Smooth muscle cell (in vitro differentiated cells): ENCODE measurements around the gene EMILIN2. TPM values are rescaled to one million over a fixed set of nuclear protein-coding genes. Genes with fewer than 3 reads are reported as not detected.

ENCODE experiments used
- DNase-seq: peaks from one replicate; lab custom pipeline; 2025; ENCODE audit not compliant: unreplicated experiment; lab: John Stamatoyannopoulos, UW
- H2AFZ ChIP-seq: fragments of 200-600 bp; sonication (generic); 2 replicates; pipeline ENCODE4 v1.6.0; 2016; ENCODE audit warnings: antibody characterized with exemption, low read depth, mild to moderate bottlenecking
- H3F3A ChIP-seq: fragments of 200-600 bp; sonication (generic); 2 replicates; pipeline ENCODE4 v1.6.0; 2017; ENCODE audit warnings: antibody characterized with exemption, low read depth
- H3K27ac ChIP-seq: fragments of 200-600 bp; sonication (generic); 2 replicates; pipeline ENCODE4 v1.5.1; 2016; ENCODE audit warnings: low read depth, mild to moderate bottlenecking
- H3K27me3 ChIP-seq: fragments of 200-600 bp; sonication (generic); 2 replicates; pipeline ENCODE4 v1.6.1; 2016; ENCODE audit warnings: low read depth, mild to moderate bottlenecking
- H3K36me3 ChIP-seq: fragments of 200-600 bp; sonication (generic); 2 replicates; pipeline ENCODE4 v1.5.1; 2016; ENCODE audit warnings: low read depth
- H3K4me1 ChIP-seq: fragments of 200-600 bp; sonication (generic); 2 replicates; pipeline ENCODE4 v1.5.1; 2016; ENCODE audit warnings: low read depth
- H3K4me2 ChIP-seq: fragments of 200-600 bp; sonication (generic); 2 replicates; pipeline ENCODE4 v1.6.0; 2016; ENCODE audit warnings: mild to moderate bottlenecking
- H3K4me3 ChIP-seq: fragments of 200-600 bp; sonication (generic); 2 replicates; pipeline ENCODE4 v1.5.1; 2016; ENCODE audit warnings: mild to moderate bottlenecking
- H3K79me2 ChIP-seq: fragments of 200-600 bp; sonication (generic); 2 replicates; pipeline ENCODE4 v1.6.0; 2016; ENCODE audit warnings: low read depth, mild to moderate bottlenecking
- H3K9ac ChIP-seq: fragments of 200-600 bp; sonication (generic); 2 replicates; pipeline ENCODE4 v1.6.0; 2016; ENCODE audit warnings: low read depth
- H3K9me3 ChIP-seq: fragments of 200-600 bp; sonication (generic); replicated peaks from 2 replicates; pipeline ENCODE4 v1.5.1; 2016; ENCODE audit warnings: low read depth
- H4K20me1 ChIP-seq: fragments of 200-600 bp; sonication (generic); 2 replicates; pipeline ENCODE4 v1.6.0; 2016; ENCODE audit warnings: low read depth
- WGBS: methylation state at CpG from one replicate; pipeline ENCODE4 v1.1.7; 2016; ENCODE audit warnings: low lambda C conversion rate; 5-methylcytosine and 5-hydroxymethylcytosine counted together
- polyA plus RNA-seq: library from polyadenylated mRNA; unstranded; fragments of >200 nt; fragmentation: Nextera tagmentation; extraction: Ambion mirVana; gene quantifications from 2 replicates; pipeline ENCODE4 v1.2.1, GENCODE V29; 2016
- total RNA-seq: library from RNA; depleted of rRNA; stranded (reverse); fragments of >200 nt; gene quantifications from 2 replicates; pipeline ENCODE4 v1.2.3, GENCODE V29; 2014
- TF ChIP-seq, protein P1 (sequence below): fragments of 200-600 bp; sonication (generic); IDR thresholded peaks from 2 replicates; pipeline ENCODE4 v1.5.1; 2017; ENCODE audit warnings: borderline replicate concordance, mild to moderate bottlenecking, antibody characterized with exemption; ENCODE audit not compliant: insufficient read depth, poor library complexity, severe bottlenecking

Gene EMILIN2
- total and polyA plus RNA-seq, 2 experiments from 2014 or later, result 6.5 to 22.9 TPM

DNA sequence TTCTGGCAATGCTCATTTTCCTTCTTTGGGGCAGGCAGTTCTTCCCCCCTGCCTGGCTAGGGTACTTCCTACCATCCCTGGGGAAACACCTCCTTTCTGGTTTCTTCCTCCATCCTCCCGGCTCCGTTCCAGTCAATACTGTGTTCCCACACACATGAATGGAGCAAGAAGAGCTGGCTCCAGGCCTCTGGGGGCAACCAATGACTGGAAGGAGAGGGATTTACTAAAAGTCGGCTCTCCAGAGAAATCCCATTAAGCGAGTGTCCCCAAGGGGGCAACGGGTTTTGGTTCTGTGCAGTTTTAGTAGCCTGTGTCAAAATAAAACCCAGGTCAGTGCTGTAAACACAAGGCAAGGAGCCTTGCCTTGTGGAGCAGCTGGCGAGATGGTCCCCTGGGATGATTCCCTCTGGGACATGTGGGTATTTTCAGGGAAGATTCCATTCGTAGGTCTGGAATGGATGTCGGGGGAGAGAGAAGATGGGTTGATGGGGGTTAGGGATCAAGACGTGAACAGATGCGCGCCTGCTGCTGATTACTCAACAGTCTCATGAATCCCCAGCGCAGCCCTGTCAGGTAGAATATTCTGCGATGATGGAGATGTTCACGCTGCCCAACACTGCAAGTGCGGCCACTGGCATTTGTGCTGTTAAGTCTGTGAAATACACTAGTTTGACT lies 32.0 kb downstream of the EMILIN2 start:
- no peak overlapping the region for H2AFZ ChIP-seq
- no peak overlapping the region for H3K4me2 ChIP-seq
- 93% methylated on average over 15 of the region's 15 CpGs for WGBS
- H3K9ac ChIP-seq, result no peak overlapping the region
- H4K20me1 ChIP-seq, result no peaks in the 10 kb centered on the region
- no peak overlapping the region for H3K27ac ChIP-seq
- DNase-seq, result no peak
- no peaks in the 10 kb centered on the region for H3K36me3 ChIP-seq
- no peaks in the 10 kb centered on the region for H3K4me1 ChIP-seq
- no peak overlapping the region for H3K4me3 ChIP-seq
- H3K27me3 ChIP-seq, result no peaks in the 10 kb centered on the region
- TF ChIP-seq, protein P1, sequence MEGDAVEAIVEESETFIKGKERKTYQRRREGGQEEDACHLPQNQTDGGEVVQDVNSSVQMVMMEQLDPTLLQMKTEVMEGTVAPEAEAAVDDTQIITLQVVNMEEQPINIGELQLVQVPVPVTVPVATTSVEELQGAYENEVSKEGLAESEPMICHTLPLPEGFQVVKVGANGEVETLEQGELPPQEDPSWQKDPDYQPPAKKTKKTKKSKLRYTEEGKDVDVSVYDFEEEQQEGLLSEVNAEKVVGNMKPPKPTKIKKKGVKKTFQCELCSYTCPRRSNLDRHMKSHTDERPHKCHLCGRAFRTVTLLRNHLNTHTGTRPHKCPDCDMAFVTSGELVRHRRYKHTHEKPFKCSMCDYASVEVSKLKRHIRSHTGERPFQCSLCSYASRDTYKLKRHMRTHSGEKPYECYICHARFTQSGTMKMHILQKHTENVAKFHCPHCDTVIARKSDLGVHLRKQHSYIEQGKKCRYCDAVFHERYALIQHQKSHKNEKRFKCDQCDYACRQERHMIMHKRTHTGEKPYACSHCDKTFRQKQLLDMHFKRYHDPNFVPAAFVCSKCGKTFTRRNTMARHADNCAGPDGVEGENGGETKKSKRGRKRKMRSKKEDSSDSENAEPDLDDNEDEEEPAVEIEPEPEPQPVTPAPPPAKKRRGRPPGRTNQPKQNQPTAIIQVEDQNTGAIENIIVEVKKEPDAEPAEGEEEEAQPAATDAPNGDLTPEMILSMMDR, result no peak
- no peaks in the 10 kb centered on the region for H3F3A ChIP-seq
- H3K9me3 ChIP-seq, result no peaks in the 10 kb centered on the region
- no peaks in the 10 kb centered on the region for H3K79me2 ChIP-seq

DNA sequence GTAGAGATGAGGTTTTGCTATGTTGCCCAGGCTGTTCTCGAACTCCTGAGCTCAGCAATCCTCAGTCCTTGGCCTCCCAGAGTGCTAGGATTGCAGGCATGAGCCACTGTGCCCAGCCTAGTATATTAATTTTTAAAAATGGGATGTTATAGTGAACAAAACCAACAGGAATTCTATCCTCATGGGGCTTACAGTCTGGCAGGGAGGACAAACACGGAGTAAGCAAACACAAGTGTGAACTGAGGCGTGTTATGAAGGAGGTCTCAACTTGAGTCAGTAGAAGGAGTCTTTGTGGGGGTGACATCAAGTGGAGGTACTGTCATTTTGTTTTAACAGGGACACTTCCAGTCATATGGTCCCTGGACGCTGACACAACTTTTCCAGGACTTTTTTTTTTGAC lies 33.1 kb downstream of the EMILIN2 start:
- no peaks in the 10 kb centered on the region for H3K27me3 ChIP-seq
- H3K79me2 ChIP-seq, result no peaks in the 10 kb centered on the region
- TF ChIP-seq, protein P1, result no peak
- no peak overlapping the region for H3K4me2 ChIP-seq
- 95% methylated on average over 4 of the region's 4 CpGs for WGBS
- H3K27ac ChIP-seq, result no peak overlapping the region
- H3K36me3 ChIP-seq, result no peaks in the 10 kb centered on the region
- H3F3A ChIP-seq, result no peaks in the 10 kb centered on the region
- no peak overlapping the region for H3K9ac ChIP-seq
- no peak for DNase-seq
- H3K4me3 ChIP-seq, result no peak overlapping the region
- H3K9me3 ChIP-seq, result no peaks in the 10 kb centered on the region
- no peaks in the 10 kb centered on the region for H3K4me1 ChIP-seq
- no peaks in the 10 kb centered on the region for H4K20me1 ChIP-seq
- no peak overlapping the region for H2AFZ ChIP-seq

DNA sequence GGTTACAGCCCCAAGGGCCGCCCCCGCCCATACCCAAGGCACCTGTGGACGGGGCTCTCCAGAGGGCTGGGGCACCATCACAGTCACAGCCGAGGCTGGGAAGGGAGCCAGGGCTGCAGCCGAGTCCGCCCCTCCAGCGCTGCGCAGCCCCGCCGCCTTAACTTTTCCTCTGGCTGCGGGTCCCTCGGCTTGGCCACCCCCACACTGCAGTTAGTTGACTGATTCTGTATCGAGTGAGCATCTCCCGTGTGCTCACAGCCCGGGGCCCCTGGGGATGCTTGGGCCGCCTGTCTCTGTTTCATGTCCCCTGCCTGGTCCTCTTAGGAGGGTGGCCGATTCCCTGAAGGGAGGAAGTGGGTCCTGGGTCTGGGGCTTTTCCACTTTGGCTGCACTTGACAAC lies 33.7 kb downstream of the EMILIN2 start:
- H3F3A ChIP-seq, result no peaks in the 10 kb centered on the region
- no peak overlapping the region for H3K9ac ChIP-seq
- no peak overlapping the region for H3K4me2 ChIP-seq
- no peaks in the 10 kb centered on the region for H3K36me3 ChIP-seq
- no peaks in the 10 kb centered on the region for H3K4me1 ChIP-seq
- no peaks in the 10 kb centered on the region for H3K79me2 ChIP-seq
- TF ChIP-seq, protein P1, result no peak
- no peaks in the 10 kb centered on the region for H3K9me3 ChIP-seq
- 90% methylated on average over 14 of the region's 17 CpGs for WGBS
- no peak overlapping the region for H2AFZ ChIP-seq
- no peaks in the 10 kb centered on the region for H3K27me3 ChIP-seq
- no peak overlapping the region for H3K27ac ChIP-seq
- H4K20me1 ChIP-seq, result no peaks in the 10 kb centered on the region
- DNase-seq, result no peak
- no peak overlapping the region for H3K4me3 ChIP-seq
